GM10266 (cell line): ENCODE measurements around the gene BAIAP2L1.

Experiments used
- DNase-seq: peaks from one replicate; pipeline ENCODE4 v3.0.0; 2012; ENCODE audit errors: extremely low spot score
- CTCF ChIP-seq: IDR thresholded peaks from 2 replicates; pipeline ENCODE4 v1.5.1; 2012; ENCODE audit warnings: mild to moderate bottlenecking, low read depth; ENCODE audit not compliant: control insufficient read depth, insufficient read depth; ENCODE audit errors: missing control alignments

Gene BAIAP2L1

GRCh38 chr7:98294798-98295382 lies 106.0 kb downstream of the BAIAP2L1 start:
- peak; percentile 80 for DNase-seq
- peak; percentile 80 for TF ChIP-seq CTCF

GRCh38 chr7:98294326-98294725 lies 106.6 kb downstream of the BAIAP2L1 start:
- DNase-seq = no peak
- TF ChIP-seq CTCF = no peak

- DNase-seq = no peak
- TF ChIP-seq CTCF = no peak
Observed at GRCh38 chr7:98293746-98294145, 107.1 kb downstream of the BAIAP2L1 start.

GRCh38 chr7:98293265-98293664 lies 107.6 kb downstream of the BAIAP2L1 start:
- TF ChIP-seq CTCF = no peak
- no peak for DNase-seq

GRCh38 chr7:98291717-98292116 lies 109.2 kb downstream of the BAIAP2L1 start:
- no peak for DNase-seq
- TF ChIP-seq CTCF = no peak

- TF ChIP-seq CTCF = no peak
- peak; percentile 19 for DNase-seq
Observed at GRCh38 chr7:98289333-98289875, 111.5 kb downstream of the BAIAP2L1 start.

- DNase-seq = no peak
- no peak for TF ChIP-seq CTCF
Observed at GRCh38 chr7:98288064-98288823, 112.6 kb downstream of the BAIAP2L1 start.
